Breast epithelium (tissue), 3 donors: ENCODE measurements around the gene ZNF710.

ENCODE experiments used
- CTCF ChIP-seq, 3 donors: fragments of 450-650 bp; IDR thresholded peaks; one replicate each; pipeline ENCODE4 v1.5.1; 2016 to 2017; ENCODE audit warnings: antibody characterized with exemption in 3 of 3, mild to moderate bottlenecking in 3 of 3, moderate library complexity in 3 of 3
- POLR2A ChIP-seq: fragments of 450-650 bp; IDR thresholded peaks from one replicate; pipeline ENCODE4 v1.6.1; 2016; ENCODE audit warnings: antibody characterized with exemption, mild to moderate bottlenecking, moderate library complexity

GRCh38 chr15:90020936-90021507, 19.9 kb downstream of the ZNF710 start:
- no peak for TF ChIP-seq CTCF (IDR thresholded peaks at IDR 0.05)
- TF ChIP-seq POLR2A: no peak
